GM19324 (cell line): ENCODE measurements around the gene PLPP3.

Experiments used
- ATAC-seq: cut with Tn5 transposase; IDR thresholded peaks from one replicate; pipeline ENCODE4 v1.9.1; 2021; ENCODE audit warnings: mild to moderate bottlenecking, moderate library complexity; ENCODE audit not compliant: unreplicated experiment, low FRiP score

PLPP3 gene

GRCh38 chr1:56550859-56551188 lies 28.5 kb downstream of the PLPP3 start:
- ATAC-seq: no peak

GRCh38 chr1:56550138-56550858 lies 29.1 kb downstream of the PLPP3 start:
- no peak for ATAC-seq

DNA sequence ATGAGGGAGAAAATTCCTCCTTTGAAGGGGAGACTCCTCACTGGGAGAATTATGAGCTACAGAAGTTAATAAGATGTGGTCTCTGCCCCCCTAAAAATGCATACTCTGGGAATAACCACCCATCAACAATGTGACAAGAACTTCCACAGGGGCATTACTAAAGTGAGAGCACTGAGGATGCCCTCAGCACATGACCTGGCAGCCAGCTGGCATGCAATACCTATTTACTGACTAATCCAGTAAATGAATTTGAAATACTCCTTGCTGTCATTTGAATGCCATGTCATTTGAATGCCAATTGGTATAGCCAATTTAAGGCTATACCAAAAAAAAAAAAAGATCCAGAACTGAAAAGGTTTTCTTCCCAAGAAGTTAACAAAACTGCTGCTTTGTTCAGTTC lies 30.8 kb downstream of the PLPP3 start:
- ATAC-seq: no peak

DNA sequence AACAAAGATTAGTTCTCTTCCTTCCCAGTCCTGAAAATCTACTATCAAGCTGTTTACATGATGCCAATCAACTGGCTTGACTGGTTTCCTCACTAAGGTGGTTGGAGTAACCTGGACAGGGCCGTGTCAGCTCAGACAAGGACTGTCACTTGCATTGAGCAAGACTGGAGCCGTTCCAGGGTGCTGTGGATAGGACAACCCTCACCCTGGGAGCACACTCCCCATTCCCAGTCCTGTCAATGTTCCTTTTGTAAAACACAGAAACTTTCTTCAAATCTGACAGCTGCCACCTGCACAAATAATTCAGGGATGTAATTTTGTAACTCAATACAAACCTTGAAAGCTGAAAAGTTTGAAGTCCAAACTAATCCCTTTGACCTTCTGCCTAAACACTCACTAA lies 31.4 kb downstream of the PLPP3 start:
- no peak for ATAC-seq

DNA sequence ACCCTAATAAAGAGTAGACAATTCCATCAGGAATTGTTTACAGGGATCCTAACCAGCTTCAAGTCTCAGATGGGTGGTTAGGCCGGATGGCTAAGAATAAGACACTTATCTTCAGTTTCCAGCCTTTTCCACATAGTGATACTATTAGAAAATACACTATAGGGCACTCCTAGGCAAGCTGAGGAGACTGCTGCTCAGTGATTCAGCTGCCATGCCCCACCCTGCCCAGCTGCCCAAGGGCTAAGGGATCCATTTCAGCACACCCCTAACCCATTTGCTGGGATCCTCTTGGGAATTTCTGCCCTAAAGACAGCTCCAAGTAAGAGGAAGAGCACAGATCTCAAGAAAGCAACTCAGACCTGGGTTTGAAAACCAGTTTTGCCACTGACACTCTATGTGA lies 31.9 kb downstream of the PLPP3 start:
- no peak for ATAC-seq

- ATAC-seq: no peak
Measured at GRCh38 chr1:56545711-56546110, 33.7 kb downstream of the PLPP3 start.

GRCh38 chr1:56543783-56544612 lies 35.4 kb downstream of the PLPP3 start:
- no peak for ATAC-seq

GRCh38 chr1:56542651-56543050 lies 36.7 kb downstream of the PLPP3 start:
- no peak for ATAC-seq

DNA sequence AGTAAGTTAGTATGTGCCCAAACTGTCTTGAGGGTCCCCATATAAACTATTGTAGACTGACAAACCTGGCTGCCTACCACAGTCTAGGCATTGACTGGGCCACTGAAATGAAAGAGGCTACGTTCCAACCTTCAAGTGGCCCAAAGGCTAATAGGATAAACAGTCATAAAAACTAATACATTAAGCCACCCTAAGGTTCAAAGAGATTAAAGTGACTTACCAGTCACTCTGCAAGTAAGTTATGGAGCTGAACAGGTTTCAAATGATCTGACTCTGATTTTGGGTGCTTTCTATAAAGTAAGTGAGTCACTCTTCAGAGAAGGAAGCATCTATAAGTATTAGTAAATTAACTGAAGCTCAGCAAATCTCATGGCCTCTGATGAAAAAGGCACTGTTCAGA lies 38.0 kb downstream of the PLPP3 start:
- no peak for ATAC-seq

DNA sequence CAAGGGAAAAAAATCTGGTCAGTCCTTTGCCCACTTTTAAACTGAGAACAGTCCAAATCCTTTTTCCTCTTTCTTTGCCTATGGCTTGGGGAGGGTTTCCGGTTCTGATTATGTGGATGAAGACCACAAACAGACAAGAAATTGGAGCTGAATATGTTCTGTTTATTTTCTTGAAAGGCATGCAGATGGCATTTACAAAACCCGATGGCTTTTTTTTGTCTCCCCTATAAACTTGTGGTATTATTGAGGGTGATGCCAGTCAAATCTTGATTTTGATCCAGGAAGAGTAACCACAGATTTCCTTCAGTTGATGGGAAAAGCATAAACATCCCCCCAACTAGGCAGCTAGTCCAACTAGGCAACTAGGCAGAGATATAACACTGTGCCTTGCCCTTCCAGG lies 38.9 kb downstream of the PLPP3 start:
- ATAC-seq: no peak

- no peak for ATAC-seq
Measured at GRCh38 chr1:56539520-56539931, 39.8 kb downstream of the PLPP3 start.

DNA sequence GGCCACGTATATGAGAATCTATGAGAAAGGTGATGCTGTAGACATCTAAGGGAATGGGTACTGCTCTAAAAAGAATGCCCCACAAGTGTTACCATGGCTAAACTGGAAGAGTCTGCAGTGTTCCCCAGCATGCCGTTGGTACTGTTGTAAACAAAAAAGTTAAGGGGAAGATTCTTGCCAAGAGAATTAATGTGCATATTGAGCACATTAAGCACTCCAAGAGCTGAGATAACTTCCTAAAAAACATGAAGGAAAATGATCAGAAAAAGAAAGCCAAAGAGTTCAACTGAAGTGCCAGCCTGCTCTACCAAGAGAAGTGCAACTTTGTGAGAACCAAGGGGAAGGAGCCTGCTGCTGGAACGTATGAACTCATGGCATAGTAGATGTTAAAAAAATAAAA lies 40.8 kb downstream of the PLPP3 start:
- ATAC-seq: no peak

GRCh38 chr1:56537660-56538059 lies 41.7 kb downstream of the PLPP3 start:
- ATAC-seq: no peak

GRCh38 chr1:56535939-56536338 lies 43.4 kb downstream of the PLPP3 start:
- ATAC-seq: no peak

- no peak for ATAC-seq
Measured at GRCh38 chr1:56535362-56535761, 44.0 kb downstream of the PLPP3 start.

DNA sequence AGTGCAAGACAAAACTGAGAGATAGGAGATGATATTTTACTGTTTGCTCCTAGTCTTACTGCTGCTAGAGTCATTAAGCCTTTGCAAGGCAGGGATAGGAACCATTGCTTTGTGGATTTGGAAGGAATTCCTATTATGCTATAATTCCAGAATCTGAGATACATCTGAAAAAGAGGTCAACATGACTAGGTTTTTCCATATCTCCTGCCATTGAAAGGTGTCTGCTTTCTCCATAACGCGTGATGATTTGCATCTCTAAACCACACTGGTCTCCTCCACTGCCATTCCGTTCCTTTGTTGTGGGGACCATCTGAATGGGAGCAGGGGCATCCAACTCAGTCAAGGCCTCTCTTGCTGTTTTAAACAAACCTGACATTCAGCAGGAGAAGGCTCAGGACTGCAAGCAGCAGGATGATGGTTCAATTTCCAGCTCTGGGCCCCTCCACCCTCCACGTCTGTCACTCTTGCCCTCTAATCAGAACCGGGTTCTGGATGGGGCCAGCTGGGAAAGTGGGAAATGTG lies 45.2 kb downstream of the PLPP3 start:
- no peak for ATAC-seq

- ATAC-seq: no peak
Measured at GRCh38 chr1:56533621-56534020, 45.7 kb downstream of the PLPP3 start.

- no peak for ATAC-seq
Measured at GRCh38 chr1:56533197-56533596, 46.2 kb downstream of the PLPP3 start.

- ATAC-seq: no peak
Measured at GRCh38 chr1:56532350-56532683, 47.0 kb downstream of the PLPP3 start.

DNA sequence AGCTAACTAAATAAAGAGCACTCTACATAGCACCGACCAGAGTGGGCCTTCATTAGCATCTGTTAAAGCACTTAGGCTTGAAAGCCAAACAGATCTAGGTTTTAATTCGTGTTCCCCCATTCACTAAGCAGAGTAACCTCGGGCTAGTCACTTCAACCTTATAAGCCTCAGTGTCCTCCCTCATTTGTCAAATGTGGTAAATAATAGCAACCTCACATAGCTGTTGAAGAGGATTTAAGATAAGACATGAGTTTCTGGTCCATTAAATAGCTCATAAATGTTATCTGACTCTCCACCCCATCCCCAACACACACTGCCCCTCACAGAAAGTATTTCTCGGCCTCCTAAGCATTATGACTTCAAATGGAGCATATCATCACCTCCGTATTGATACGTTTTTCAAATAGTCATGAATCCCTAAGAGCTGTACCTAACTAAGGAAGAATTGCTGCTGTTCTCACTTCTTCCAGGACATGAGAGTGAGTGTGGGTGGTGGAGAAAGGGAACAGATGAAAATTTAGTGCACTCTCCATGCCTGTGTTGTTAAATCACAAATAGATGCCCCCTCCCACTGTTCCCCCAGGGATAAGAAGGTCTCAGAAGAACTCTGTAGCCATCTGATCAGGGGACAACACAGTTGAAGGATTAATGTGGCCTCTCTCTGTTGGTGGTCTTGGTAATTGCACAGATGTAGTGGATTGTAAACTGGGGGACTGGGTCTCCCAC lies 47.6 kb downstream of the PLPP3 start:
- no peak for ATAC-seq

GRCh38 chr1:56529801-56530200 lies 49.6 kb downstream of the PLPP3 start:
- no peak for ATAC-seq
